GM21526 (cell line): ENCODE results near the gene PRSS53.
A peak's percentile ranks its signal among the peaks of the same experiment; 100 is the strongest.

Source experiments
- ATAC-seq: cut with Tn5 transposase; IDR thresholded peaks from one replicate; pipeline ENCODE4 v1.9.1; 2021; ENCODE audit warnings: moderate library complexity; ENCODE audit not compliant: unreplicated experiment, low FRiP score

The PRSS53 gene

GRCh38 chr16:31099860-31100638, 11.3 kb upstream of the PRSS53 start:
- ATAC-seq, result no peak

- ATAC-seq, result peak; percentile 65
Measured at GRCh38 chr16:31094424-31095120, 5.8 kb upstream of the PRSS53 start, which contains the start of gene VKORC1. Gene VKORC1 (minus strand): TSS chr16:31094797. CDS start chr16:31094729, 68 bp downstream.

- ATAC-seq, result peak; percentile 12
Measured at GRCh38 chr16:31094088-31094423, 5.3 kb upstream of the PRSS53 start.

- no peak for ATAC-seq
Measured at GRCh38 chr16:31093132-31093703, 4.5 kb upstream of the PRSS53 start.

GRCh38 chr16:31092330-31092729, 3.6 kb upstream of the PRSS53 start:
- ATAC-seq, result no peak

- no peak for ATAC-seq
Measured at GRCh38 chr16:31090540-31090939, 1.8 kb upstream of the PRSS53 start.

GRCh38 chr16:31089199-31089598, 456 bp upstream of the PRSS53 start:
- ATAC-seq, result no peak

- ATAC-seq, result no peak
Measured at GRCh38 chr16:31087971-31088370, 772 bp downstream of the PRSS53 start.

- ATAC-seq, result no peak
Measured at GRCh38 chr16:31087481-31087880, 1.3 kb downstream of the PRSS53 start.

- no peak for ATAC-seq
Measured at GRCh38 chr16:31086629-31086906, 2.2 kb downstream of the PRSS53 start.

- ATAC-seq, result no peak
Measured at GRCh38 chr16:31085873-31086628, 2.7 kb downstream of the PRSS53 start.

- ATAC-seq, result no peak
Measured at GRCh38 chr16:31085411-31085810, 3.3 kb downstream of the PRSS53 start.

- ATAC-seq, result no peak
Measured at GRCh38 chr16:31084584-31085302, 4.0 kb downstream of the PRSS53 start.

- ATAC-seq, result no peak
Measured at GRCh38 chr16:31083981-31084380, 4.8 kb downstream of the PRSS53 start.

GRCh38 chr16:31083556-31083955, 5.2 kb downstream of the PRSS53 start:
- no peak for ATAC-seq

GRCh38 chr16:31083081-31083480, 5.7 kb downstream of the PRSS53 start:
- no peak for ATAC-seq

- no peak for ATAC-seq
Measured at GRCh38 chr16:31082368-31083045, 6.2 kb downstream of the PRSS53 start.

GRCh38 chr16:31081428-31082351, 7.1 kb downstream of the PRSS53 start:
- no peak for ATAC-seq
